ENCODE results near the gene RAB11FIP3. TPM values are rescaled to one million over a fixed set of nuclear protein-coding genes. Genes with fewer than 3 reads are reported as not detected.
"Not testable (repeated sequence)": the region's sequence is repeated elsewhere in the genome, so short reads cannot be mapped to it uniquely, and the experiment has no call there.

Gene RAB11FIP3
- total and polyA plus RNA-seq, 2 of the 13 experiments (the other 11 are each of a cell fraction or from before 2014, with no cell fraction given) = 34.3 to 57.6 TPM

- H3K36me3 ChIP-seq (replicated peaks in 1 of 2; ENCODE audit: control insufficient read depth in 1 of 2, insufficient read depth in 2 of 2, low read length in 2 of 2) = peaks cover 7 to 22% of the 10 kb centered on the region in 2 experiments; a peak in 4 of 5 replicates
- DNase-seq (ENCODE audit: low spot score); intact Hi-C loops (cut with micrococcal nuclease; ENCODE audit: unreplicated experiment); H3K9ac ChIP-seq (ENCODE audit: insufficient read depth, low read depth, low read length); H3K4me3 ChIP-seq (replicated peaks in 1 of 3; ENCODE audit: insufficient read depth in 1 of 3, low read depth in 2 of 3, low read length in 3 of 3); H3K27me3 ChIP-seq (ENCODE audit: control insufficient read depth in 1 of 2, insufficient read depth in 2 of 2, low read length in 2 of 2); in situ Hi-C loops (cut with HindIII; ENCODE audit: extremely low pct_ligation_motif_present, low pct_unique_long_range_greater_than_20kb); H3K27ac ChIP-seq (ENCODE audit: extremely low read length, insufficient read depth, low read length); FAIRE-seq; H3K4me2 ChIP-seq (ENCODE audit: low read depth, low read length); H3K79me2 ChIP-seq (ENCODE audit: insufficient read depth, low read length); POLR2A ChIA-PET; H2AFZ ChIP-seq (ENCODE audit: low read length); BruUV-seq (replicated peaks); CTCF ChIA-PET (ENCODE audit: low intra/inter-chr PET ratio, low total read pairs); H4K20me1 ChIP-seq (ENCODE audit: insufficient read depth, low read length); H3K4me1 ChIP-seq (ENCODE audit: insufficient read depth, low read length); ATAC-seq; H3K9me3 ChIP-seq (ENCODE audit: low read length): not testable (repeated sequence)
- WGBS (ENCODE audit: low lambda C conversion rate) = 91% methylated on average over 12 of the region's 12 CpGs
Observed at GRCh38 chr16:467249-467871, 41.9 kb downstream of the RAB11FIP3 start.

- Histone ChIP-seq H3K9me3 (ENCODE audit: low read length) (no peaks in the 10 kb centered on the region), H3K9ac (ENCODE audit: insufficient read depth, low read depth, low read length) (no peak overlapping the region), H4K20me1 (ENCODE audit: insufficient read depth, low read length) (peaks cover 3% of the 10 kb centered on the region; the same call in 1 of the 2 replicates), H3K4me1 (ENCODE audit: insufficient read depth, low read length) (peaks cover 9% of the 10 kb centered on the region), H3K4me2 (ENCODE audit: low read depth, low read length) (no peak overlapping the region), H3K4me3 (replicated peaks in 1 of 3; ENCODE audit: insufficient read depth in 1 of 3, low read depth in 2 of 3, low read length in 3 of 3) (no peak overlapping the region), H3K79me2 (ENCODE audit: insufficient read depth, low read length) (peaks cover 8% of the 10 kb centered on the region), H2AFZ (ENCODE audit: low read length) (no peak overlapping the region), H3K27me3 (ENCODE audit: control insufficient read depth in 1 of 2, insufficient read depth in 2 of 2, low read length in 2 of 2) (no peaks in the 10 kb centered on the region), H3K27ac (ENCODE audit: extremely low read length, insufficient read depth, low read length) (no peak overlapping the region), H3K36me3 (replicated peaks in 1 of 2; ENCODE audit: control insufficient read depth in 1 of 2, insufficient read depth in 2 of 2, low read length in 2 of 2) (peaks cover 4 to 20% of the 10 kb centered on the region in 2 experiments; a peak in 4 of 5 replicates)
- in situ Hi-C loops (cut with HindIII; ENCODE audit: extremely low pct_ligation_motif_present, low pct_unique_long_range_greater_than_20kb) = no loop called here
- intact Hi-C loops (cut with micrococcal nuclease; ENCODE audit: unreplicated experiment) = no loop called here
- FAIRE-seq = no peak
- ChIA-PET CTCF (ENCODE audit: low intra/inter-chr PET ratio, low total read pairs) (no interaction called here), POLR2A (no interaction called here)
- no peak for DNase-seq (ENCODE audit: low spot score)
- no peak for ATAC-seq
- TF ChIP-seq ZFP41 (CRISPR knock-in tag; IDR thresholded peaks at IDR 0.05; ENCODE audit: borderline replicate concordance) (no peak), PCBP1 (IDR thresholded peaks at IDR 0.05; ENCODE audit: borderline replicate concordance, low read depth, low read length) (0 out of 2 replicates have a peak, but pooled peaks have one; percentile 67)
- BruUV-seq (replicated peaks) = no TSS peak
- WGBS (ENCODE audit: low lambda C conversion rate) = 92% methylated on average over 17 of the region's 19 CpGs
Observed at GRCh38 chr16:468068-468821, 42.8 kb downstream of the RAB11FIP3 start.

- H3K9me3 ChIP-seq (ENCODE audit: low read length); H4K20me1 ChIP-seq (ENCODE audit: insufficient read depth, low read length); POLR2A ChIA-PET; BruUV-seq (replicated peaks); H3K79me2 ChIP-seq (ENCODE audit: insufficient read depth, low read length); in situ Hi-C loops (cut with HindIII; ENCODE audit: extremely low pct_ligation_motif_present, low pct_unique_long_range_greater_than_20kb); CTCF ChIA-PET (ENCODE audit: low intra/inter-chr PET ratio, low total read pairs); FAIRE-seq; ATAC-seq; H3K27ac ChIP-seq (ENCODE audit: extremely low read length, insufficient read depth, low read length); H2AFZ ChIP-seq (ENCODE audit: low read length); H3K9ac ChIP-seq (ENCODE audit: insufficient read depth, low read depth, low read length); intact Hi-C loops (cut with micrococcal nuclease; ENCODE audit: unreplicated experiment); H3K4me3 ChIP-seq (replicated peaks in 1 of 3; ENCODE audit: insufficient read depth in 1 of 3, low read depth in 2 of 3, low read length in 3 of 3); DNase-seq (ENCODE audit: low spot score); H3K4me2 ChIP-seq (ENCODE audit: low read depth, low read length); H3K27me3 ChIP-seq (ENCODE audit: control insufficient read depth in 1 of 2, insufficient read depth in 2 of 2, low read length in 2 of 2): not testable (repeated sequence)
- 94% methylated on average over 7 of the region's 7 CpGs for WGBS (ENCODE audit: low lambda C conversion rate)
- Histone ChIP-seq H3K4me1 (ENCODE audit: insufficient read depth, low read length) (peaks cover 20% of the 10 kb centered on the region), H3K36me3 (replicated peaks in 1 of 2; ENCODE audit: control insufficient read depth in 1 of 2, insufficient read depth in 2 of 2, low read length in 2 of 2) (peaks cover 4 to 20% of the 10 kb centered on the region in 2 experiments; a peak in 4 of 5 replicates)
Observed at GRCh38 chr16:469459-469858, 44.0 kb downstream of the RAB11FIP3 start.
